HG02885 (cell line): ENCODE data around the gene LMAN2L.

Source experiments
- ATAC-seq: cut with Tn5 transposase; IDR thresholded peaks from one replicate; pipeline ENCODE4 v1.9.1; 2021; ENCODE audit warnings: mild to moderate bottlenecking; ENCODE audit not compliant: unreplicated experiment, poor library complexity

LMAN2L gene, protein sequence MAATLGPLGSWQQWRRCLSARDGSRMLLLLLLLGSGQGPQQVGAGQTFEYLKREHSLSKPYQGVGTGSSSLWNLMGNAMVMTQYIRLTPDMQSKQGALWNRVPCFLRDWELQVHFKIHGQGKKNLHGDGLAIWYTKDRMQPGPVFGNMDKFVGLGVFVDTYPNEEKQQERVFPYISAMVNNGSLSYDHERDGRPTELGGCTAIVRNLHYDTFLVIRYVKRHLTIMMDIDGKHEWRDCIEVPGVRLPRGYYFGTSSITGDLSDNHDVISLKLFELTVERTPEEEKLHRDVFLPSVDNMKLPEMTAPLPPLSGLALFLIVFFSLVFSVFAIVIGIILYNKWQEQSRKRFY

DNA sequence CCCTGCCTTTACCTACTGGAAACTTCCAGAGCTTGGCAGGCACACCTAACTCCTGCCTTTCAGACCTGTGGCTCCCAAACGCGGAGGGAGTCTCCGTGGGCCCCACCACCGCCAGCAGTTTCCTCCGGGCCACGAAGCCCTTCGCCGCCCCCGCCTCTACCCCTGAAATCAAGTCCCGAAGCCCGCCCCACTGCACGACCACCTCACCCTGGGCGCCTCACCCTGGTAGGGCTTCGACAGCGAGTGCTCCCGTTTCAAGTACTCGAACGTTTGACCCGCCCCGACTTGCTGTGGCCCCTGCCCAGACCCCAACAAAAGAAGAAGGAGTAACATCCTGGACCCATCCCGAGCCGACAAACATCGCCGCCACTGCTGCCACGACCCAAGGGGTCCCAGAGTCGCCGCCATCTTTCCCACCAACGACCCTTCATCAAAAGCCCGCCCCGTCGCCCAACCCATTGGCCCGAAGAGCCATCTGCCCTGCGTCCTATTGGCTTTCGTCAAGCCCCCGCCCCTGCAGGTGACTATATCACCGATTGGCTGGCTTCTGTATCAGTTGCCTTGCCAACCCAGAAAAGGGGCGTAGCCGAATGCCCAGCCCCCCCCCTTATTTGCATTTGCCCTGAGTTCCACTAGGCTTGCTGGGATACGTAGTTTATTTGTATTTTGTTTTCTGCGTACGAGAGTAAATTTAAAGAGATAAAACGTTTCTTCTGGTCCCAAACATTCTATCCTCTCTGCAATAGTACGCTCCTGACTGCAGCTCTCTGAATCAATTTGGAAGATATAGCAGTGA lies at the start of gene LMAN2L:
Gene LMAN2L, minus strand, starts transcription at position 432 of the 796 bp plus-strand sequence. Its CDS starts 24 bp downstream, at position 408.
- peak; percentile 100 for ATAC-seq

DNA sequence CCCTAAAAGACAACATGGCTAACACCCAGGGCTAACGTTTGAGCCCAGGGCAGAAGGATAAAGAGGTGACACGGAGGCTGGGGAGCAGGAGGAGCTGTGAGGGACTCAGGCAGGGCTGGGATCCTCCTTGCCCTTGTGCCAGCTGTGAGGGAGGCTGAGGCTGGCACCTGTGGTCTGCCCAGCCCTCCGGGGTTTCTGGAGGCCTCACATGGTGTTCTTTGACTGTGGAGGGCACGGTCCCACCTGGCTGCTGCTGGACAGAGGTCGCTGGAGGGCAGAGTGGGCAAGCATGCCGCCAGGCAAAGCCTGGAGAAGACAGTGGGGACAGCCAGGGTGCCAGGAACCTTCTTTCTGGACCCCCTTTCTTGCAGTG lies 49.4 kb upstream of the LMAN2L start:
- ATAC-seq: no peak

DNA sequence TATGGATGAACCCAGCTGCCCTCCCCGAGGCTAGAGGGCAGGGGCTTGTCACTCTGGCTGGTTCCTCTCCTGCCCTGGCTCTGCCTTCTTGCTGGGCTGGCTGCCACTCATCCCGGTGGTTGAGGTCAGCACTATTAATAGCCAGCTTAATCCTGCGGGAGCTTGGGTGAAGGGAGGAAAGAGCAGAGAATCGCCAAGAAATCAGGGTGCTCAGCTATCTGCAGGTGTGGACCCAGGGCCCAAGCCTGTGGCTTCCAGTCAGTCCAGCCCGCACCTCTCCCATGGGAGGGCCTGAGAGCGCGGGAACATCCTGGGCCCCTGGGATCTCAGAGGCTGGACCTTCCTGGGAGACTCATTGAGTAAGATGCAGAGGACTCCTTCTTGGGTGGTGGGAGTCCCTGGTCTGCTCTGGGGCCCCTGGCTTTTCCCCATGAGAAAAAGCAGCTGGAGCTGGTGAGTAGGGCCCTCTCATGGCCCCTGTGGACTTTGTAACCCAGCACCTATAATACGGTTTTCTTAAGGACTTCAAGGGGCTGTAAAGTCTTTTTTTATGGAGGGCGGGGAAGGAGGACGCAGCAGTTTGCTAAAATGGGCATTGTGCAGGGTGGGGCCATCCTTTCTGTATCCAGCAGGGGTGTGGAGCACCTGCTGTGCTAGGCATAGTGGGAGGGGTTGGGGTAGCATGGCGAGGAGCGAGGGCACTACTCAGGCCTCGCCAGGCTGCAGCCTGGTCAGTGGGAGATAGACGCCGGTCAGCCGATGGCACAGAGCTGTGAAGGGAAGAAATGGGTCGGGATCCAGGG lies 48.8 kb upstream of the LMAN2L start:
- ATAC-seq: no peak

DNA sequence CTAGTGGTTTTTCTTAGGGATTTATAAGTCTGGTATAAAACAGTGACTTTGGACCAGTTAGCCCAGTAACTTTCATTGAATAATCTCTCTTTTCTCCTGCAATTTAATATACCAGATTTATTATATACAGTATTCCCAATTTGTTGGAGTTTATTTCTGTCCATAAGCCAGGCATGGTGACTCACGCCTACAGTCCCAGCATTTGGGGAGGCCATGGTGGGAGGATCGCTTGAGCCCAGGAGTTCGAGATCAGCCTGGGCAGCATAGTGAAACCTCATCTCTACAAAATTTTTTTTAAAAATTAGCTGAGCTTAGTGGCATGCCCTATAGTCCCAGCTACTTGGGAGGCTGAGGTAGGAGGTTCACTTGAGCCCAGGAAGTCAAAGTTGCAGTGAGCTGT lies 47.5 kb upstream of the LMAN2L start:
- ATAC-seq: no peak

DNA sequence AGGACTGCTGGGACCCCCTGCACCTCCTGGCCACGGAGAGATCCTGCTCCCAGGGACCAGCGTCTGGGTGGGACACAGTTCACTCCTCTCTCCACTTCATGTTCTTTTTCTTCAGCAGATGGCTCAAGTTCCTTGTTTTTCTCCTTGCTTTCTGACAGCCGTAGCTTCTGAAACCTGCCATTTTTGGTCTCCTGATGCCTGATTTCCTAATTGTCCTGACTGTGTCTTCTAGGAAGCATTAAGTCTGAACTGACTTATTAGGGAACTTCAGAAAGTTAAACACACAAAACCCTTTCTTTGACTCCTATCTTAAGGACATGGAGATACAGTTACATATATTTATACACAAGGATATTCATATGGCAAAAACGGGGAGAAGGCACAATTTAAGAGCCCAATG lies 43.5 kb upstream of the LMAN2L start:
- no peak for ATAC-seq

DNA sequence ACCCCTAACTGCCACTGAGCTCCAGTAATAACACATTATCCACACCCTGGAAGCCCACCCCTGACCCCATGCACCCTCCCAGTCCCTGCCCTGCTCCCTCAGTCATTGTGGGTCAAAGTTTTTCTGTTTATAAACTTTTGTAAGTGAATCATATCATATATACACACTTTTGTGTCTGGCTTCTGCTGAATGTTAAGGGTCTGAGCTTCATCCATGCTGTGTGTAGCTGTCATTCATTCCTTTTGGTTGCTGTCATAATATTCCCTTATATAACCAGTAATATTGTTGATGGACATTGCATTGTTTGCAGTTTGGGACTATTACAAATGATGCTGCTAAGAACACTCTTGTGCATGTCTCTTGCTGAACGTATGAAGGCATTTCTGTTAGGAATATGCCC lies 35.3 kb upstream of the LMAN2L start:
- no peak for ATAC-seq

DNA sequence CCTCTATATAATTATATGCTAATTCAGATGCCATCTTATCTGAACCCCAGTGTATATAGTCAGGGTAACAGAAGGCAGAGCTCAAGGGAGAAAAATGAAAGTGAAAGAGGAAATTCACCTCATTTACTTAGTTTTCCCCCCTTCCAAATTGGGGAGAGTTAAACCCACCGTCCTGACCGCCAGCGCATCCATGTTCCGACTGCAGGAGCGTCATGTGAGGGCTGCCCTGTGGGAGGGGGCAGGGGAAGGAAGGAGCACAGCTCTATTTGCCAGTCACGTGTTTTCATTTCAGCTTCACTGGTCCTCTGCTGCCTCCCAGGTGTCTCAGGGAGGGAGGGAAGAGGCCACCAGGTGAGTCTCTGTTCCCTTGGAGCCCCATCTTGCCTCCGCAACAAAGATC lies 34.1 kb upstream of the LMAN2L start:
- peak; percentile 32 for ATAC-seq

DNA sequence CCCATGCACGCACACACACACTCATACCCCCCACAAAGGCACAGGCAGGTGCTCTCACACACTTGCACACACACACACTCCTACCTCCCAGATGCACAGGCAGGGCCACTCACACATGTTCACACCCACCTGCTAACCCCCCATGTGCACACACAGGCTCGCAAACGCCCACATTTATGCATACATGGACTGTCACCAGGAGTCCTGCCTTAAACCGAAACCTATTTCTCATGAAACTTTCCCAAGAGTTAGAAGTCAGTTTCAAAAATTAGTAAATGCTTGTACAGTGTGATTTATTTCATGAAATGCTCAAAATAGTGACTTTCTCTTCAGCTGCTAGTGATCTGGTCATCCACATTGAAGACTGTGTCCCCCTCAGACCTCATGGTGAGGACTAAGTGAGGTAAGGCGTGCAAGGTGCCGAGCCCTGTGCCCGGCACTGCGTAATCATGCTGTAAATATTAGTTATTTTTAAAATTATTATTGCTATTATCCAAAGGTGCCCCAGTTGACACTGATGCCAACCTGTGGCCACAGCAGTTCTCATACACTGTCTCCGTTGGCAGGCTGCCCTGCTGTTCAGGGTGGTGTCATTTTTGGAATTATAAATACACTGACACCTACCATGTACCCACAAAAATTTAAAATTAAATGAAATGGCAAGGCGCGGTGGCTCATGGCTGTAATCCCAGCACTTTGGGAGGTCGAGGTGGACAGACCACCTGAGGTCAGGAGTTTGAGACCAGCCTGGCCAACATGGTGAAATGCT lies 33.2 kb upstream of the LMAN2L start:
- ATAC-seq: peak; percentile 56

DNA sequence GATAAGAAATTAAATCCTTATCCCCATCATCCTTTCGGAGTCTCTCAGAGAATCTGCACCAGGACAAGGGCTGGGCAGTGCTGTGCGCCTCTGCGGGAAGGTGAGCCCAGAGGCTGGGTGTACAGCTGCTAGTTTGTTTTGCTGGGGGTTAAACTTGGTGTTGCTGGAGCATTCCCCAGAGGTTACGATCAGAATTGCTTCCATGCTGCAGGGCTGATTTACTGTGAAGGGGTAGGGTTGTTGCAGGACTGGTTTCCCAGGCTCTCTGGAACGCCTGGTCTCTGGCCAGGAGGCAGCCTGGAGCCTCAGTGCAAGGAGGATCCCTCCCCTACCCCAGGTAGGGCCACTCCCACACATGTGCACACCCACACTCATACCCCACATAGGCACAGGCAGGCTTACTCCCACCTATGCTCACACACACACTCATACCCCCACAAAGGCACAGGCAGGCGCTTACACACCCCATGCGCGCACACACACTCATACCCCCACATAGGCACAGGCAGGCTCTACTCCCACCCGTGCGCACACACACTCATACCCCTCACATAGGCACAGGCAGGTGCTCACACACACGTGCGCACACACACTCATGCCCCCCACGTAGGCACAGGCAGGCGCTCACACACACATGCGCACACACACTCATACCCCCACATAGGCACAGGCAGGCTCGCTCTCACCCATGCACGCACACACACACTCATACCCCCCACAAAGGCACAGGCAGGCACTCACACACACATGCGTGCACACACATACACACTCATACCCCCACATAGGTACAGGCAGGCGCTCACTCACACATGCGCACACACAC lies 32.1 kb upstream of the LMAN2L start:
- ATAC-seq: no peak

DNA sequence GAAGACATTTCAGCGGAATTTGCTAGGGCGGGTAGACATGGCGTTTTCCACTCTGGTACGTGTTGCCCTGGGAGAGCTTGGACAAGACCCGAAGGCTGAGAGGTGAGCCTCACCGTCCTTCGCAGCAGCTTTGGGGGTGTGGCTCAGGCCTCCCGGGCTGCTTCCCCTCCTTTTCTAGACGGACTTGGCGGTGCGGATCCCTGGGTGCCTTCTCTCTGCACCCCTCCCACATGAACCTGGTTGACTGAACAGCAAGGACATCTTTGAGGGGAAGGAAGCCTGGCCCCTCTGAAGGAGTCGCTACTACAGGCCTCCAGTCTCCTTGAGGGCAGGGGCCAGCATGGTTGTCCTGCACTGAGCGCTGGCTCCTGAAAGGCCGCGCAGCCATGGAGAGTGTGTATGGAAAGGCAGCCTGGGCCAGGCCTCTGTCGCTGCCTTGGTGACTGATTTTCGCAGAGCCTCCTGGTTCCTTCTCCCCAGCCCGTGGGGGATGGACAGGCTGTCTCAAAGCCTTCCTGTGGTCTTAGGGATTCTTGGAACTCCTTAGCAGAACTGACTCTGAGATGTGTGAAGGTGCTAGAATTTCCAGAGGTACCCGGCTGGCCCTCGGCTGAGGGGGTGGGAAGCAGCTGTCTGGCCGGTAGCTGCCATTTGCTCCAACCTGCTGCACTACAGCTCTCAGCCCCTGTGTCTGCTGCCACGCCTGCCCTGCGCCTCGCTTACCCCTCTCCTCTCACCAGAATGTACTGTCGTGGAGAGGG lies 30.8 kb upstream of the LMAN2L start:
- no peak for ATAC-seq

DNA sequence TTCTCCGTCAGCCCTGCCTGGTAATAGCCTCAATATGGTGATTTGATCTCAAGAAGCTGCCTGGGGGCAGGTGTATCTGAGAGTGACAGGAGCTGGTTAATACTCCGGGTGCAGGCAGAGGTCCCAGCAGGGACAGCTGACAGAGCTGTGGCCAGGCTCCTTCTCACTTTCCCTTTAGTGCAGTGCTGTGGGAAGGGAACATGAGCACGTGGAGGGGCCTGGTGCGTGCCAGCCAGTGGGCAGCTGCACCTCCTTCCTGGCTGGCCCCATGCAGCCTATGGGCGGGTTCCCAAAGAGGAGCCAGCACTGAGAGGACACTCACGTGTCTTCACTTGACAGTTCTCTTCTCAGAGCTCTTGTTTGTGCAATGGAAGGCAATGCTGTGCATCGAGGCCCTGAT lies 29.9 kb upstream of the LMAN2L start:
- no peak for ATAC-seq

DNA sequence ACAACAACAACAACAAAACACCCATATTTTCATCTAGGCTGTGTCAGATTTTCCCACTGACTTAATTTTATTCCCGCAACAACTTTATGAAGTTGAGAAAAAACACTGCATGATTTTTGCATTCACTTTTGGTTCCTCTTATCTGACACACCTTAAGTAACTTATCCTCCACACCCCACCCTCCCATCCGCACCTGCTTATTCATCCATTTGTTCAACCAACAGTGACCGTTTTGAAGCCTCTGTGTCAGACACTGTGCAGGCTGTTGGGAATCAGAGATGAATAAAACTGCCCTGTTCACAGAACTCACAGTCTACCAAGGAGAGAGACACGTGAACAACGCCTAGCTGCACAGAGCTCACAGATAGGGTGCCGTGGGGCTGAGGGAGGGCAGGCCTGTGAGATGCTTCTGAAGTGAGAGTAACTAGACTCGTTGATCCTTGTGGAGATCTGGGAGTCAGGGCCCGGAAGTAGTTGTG lies 28.3 kb upstream of the LMAN2L start:
- peak; percentile 49 for ATAC-seq

DNA sequence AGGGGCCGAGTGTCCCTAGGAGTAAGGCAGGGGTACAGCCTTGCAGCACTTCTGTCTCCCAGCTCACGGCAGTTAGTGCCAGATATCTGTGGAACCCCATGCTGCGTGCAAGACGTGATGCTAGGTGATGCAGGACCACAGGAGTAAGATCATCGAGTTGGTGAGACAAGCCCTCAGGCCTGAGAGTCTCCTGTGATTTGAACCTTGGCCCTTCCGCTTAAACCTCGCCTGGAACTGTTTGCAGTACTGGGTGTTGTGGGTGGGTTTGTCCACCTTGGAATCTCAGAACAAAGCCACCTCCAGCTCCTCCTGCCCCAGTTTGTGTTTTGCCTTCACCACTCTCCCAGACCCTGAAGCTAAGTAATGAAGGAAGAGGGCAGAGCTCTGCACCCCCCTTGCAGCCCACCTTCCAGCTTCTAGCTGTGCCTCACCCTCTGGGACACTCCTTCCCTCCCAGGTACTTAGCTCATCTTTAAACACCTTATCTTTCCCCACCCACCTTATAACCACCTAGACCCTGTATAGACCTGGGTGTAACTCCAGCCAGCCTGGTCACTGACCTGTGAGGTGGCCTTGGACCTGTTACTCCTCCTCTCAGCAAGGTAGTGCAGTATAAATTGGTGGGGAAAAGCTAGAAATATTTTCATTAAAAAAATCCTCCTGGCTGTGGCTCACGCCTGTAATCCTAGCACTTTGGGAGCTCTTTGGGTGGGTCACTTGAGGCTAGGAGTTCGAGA lies 27.4 kb upstream of the LMAN2L start:
- no peak for ATAC-seq

DNA sequence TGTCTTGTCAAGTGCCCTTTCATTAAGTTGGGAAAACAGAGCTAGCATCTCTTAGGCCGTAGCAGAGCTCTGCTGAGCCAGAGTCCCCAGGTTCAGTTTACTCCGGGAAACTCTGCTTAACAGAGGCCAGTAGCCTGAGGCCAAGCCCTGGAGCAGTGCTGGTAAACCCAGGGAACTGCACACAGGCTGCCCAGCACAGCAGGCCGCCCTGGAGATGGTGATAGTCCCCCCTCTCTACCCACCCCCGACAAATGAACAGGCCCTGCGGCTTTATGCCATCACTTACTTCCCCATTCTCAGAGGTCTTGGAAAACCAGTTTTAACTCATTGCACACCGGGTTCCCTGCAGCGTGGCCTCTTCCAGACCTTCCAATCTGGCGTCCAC lies 24.4 kb upstream of the LMAN2L start:
- ATAC-seq: no peak

DNA sequence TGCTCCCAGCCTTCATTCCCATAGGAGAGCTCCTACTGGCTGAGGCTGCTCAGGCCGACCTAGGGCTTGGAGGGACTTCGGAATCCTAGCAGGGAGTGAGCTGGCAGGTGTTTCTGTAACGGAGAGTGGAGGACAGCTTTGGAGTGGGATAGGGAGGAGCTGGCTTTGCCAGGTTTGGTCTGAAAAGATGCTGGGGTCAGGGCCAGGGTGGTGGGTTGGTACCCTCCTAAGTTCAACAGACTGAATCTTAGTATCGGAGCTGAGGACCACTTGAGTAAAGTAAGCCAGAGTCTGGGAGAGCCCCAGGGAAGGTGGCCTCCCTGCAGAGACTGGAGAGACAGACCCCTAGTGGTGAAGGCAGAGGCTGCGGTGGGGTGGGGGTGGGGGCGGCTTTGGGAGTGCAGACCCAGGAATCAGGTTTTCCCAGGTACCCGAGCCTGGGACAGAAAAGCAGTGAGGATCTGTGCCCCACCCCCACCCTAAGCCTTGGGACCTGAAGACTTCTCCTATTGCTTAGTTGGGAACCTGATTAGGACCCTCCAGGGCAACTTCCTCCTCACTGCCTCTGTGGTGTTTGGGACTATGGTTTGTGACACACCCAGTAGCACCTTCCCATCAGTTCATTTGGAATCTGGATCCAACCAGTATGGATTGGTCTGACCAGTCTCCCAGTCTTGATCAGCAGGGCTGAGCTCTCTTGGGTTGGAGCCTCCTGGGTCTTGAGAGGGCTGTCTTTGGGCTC lies 23.8 kb upstream of the LMAN2L start:
- ATAC-seq: no peak

DNA sequence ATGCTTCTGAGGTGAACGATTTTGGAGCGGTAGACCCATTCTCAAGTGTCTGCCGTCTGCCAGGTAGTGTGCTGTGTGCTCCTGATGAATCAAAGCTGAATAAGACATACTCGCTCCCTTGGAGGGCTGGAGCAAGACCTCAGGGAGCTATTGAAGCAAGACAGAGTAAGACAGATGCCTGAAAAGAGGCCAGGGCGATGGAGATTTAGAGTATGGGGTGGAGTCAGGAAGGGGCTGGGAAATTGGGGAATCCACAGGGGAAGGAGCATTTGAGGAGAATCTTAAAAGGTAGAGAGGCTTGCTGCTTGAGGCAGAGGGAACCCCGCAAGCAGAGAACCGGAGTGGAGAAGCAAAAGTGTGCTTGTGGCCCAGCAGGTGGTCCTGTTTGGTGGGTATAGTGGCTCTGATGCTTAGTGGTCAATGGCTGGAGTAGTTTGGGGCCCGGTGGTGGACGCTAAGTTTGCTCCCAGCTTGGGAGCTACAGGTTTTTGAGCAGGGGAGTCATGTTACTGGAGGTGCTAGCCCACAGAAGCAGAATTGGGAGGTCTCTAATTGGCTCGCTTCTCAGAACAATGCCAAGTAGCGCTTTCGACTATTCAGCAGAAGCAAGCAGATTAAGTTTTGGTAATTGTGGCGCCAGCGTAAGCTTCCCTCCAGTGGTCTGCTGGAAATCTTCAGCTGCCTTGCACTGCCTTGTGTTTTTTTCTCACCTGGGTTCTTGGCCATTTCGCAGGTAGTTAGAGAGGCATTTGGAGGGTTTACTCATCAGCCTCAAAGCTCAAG lies 22.9 kb upstream of the LMAN2L start:
- ATAC-seq: no peak
